HCT116 (cell line): ENCODE measurements around the gene LAMB4. TPM values are rescaled to one million over a fixed set of nuclear protein-coding genes. Genes with fewer than 3 reads are reported as not detected.

Experiments
- ATAC-seq: fragments of 200-7000 bp; cut with Tn5 transposase; 2 replicates; pipeline ENCODE4 v1.9.1; 2020; ENCODE audit warnings: mild to moderate bottlenecking, moderate library complexity
- BruUV-seq: library from RNA; stranded (reverse); fragments of 400-500 nt; replicated peaks from 2 replicates; lab custom pipeline; 2021; lab: Mats Ljungman, UMichigan
- CTCF ChIA-PET: fragments of 300-600 bp; sonication (Branson Sonifier 250); formaldehyde crosslinking; loops from one replicate; lab custom pipeline; 2021; ENCODE audit warnings: antibody characterized with exemption; lab: Charles Lee
- POLR2A ChIA-PET: fragments of 300-600, 350-600 bp; sonication (Branson Sonifier 250); formaldehyde crosslinking; loops from one replicate; lab custom pipeline; 2021; ENCODE audit warnings: antibody characterized with exemption; lab: Charles Lee
- RAD21 ChIA-PET, 2 experiments: fragments of 300-600 bp; sonication (Branson Sonifier 250); formaldehyde crosslinking; loops; one replicate each; lab custom pipeline; 2023; ENCODE audit warnings: low total read pairs in 2 of 2; ENCODE audit not compliant: uncharacterized antibody in 2 of 2, unreplicated experiment in 2 of 2, low non-redundant PET in 1 of 2; lab: Charles Lee
- DNase-seq: peaks from one replicate; pipeline ENCODE4 v3.0.0-alpha.2; 2010; ENCODE audit warnings: low read depth, low spot score
- H2AFZ ChIP-seq: fragments of 200-600 bp; shearing (Covaris generic), sonication (generic); 2 replicates; pipeline ENCODE4 v1.6.1; 2017; ENCODE audit warnings: low read depth, mixed run types, mixed read lengths, antibody characterized with exemption, low read length; ENCODE audit not compliant: poor library complexity, severe bottlenecking
- H3K27ac ChIP-seq: 2 replicates; pipeline ENCODE4 v1.5.1; 2012; ENCODE audit warnings: low read depth, low read length
- H3K27me3 ChIP-seq: fragments of 200-600 bp; sonication (generic); 2 replicates; pipeline ENCODE4 v1.6.1; 2016; ENCODE audit warnings: mixed run types, low read length, mixed read lengths; ENCODE audit not compliant: insufficient read depth
- H3K36me3 ChIP-seq, 2 experiments: fragments of 200-500 bp in 1 of 2; fragments of 200-600 bp in 1 of 2; sonication (Bioruptor generic) in 1 of 2; sonication (generic) in 1 of 2; 2 replicates each; pipeline versions ENCODE4 v1.5.1 to v1.6.1; 2014 to 2016; ENCODE audit warnings: low read length in 2 of 2, inconsistent platforms in 1 of 2, mixed read lengths in 1 of 2, mixed run types in 1 of 2; ENCODE audit not compliant: insufficient read depth in 2 of 2, control insufficient read depth in 1 of 2
- H3K4me1 ChIP-seq, 2 experiments: fragments of 200-600 bp in 1 of 2; sonication (generic) in 1 of 2; 2 replicates each; pipeline versions ENCODE4 v1.5.1 to v1.6.1; 2012 to 2017; ENCODE audit warnings: low read length in 2 of 2, inconsistent platforms in 1 of 2, mild to moderate bottlenecking in 1 of 2, mixed read lengths in 1 of 2, mixed run types in 1 of 2, moderate library complexity in 1 of 2; ENCODE audit not compliant: insufficient read depth in 2 of 2, control insufficient read depth in 1 of 2
- H3K4me2 ChIP-seq: fragments of 200-600 bp; sonication (generic); 2 replicates; pipeline ENCODE4 v1.6.1; 2017; ENCODE audit warnings: mixed run types, low read length, mixed read lengths
- H3K4me3 ChIP-seq, 2 experiments: fragments of 200-600 bp in 1 of 2; sonication (generic) in 1 of 2; replicated peaks in 1 of 2; 2 replicates each; pipeline ENCODE4 v1.5.1; 2011 to 2016; ENCODE audit warnings: low read length in 2 of 2, control low read depth in 1 of 2, low read depth in 1 of 2, mild to moderate bottlenecking in 1 of 2, mixed read lengths in 1 of 2, mixed run types in 1 of 2
- H3K79me2 ChIP-seq: fragments of 200-600 bp; sonication (generic); 2 replicates; pipeline ENCODE4 v1.6.1; 2017; ENCODE audit warnings: mild to moderate bottlenecking, mixed run types, low read length, moderate library complexity, mixed read lengths; ENCODE audit not compliant: insufficient read depth
- H3K9ac ChIP-seq: fragments of 200-600 bp; sonication (generic); 2 replicates; pipeline ENCODE4 v1.6.1; 2016; ENCODE audit warnings: low read length, mixed read lengths
- H3K9me2 ChIP-seq: fragments of 200-600 bp; sonication (generic), shearing (Covaris generic); 2 replicates; pipeline ENCODE4 v1.6.1; 2017; ENCODE audit warnings: mixed run types, mild to moderate bottlenecking, moderate library complexity; ENCODE audit not compliant: insufficient read depth
- H3K9me3 ChIP-seq, 2 experiments: fragments of 200-500 bp in 1 of 2; fragments of 200-600 bp in 1 of 2; sonication (Bioruptor generic) in 1 of 2; sonication (generic) in 1 of 2; 2 replicates each; pipeline ENCODE4 v1.6.1; 2014 to 2017; ENCODE audit warnings: low read length in 2 of 2, mixed read lengths in 2 of 2, inconsistent platforms in 1 of 2, low read depth in 1 of 2, mild to moderate bottlenecking in 1 of 2, mixed run types in 1 of 2, moderate library complexity in 1 of 2; ENCODE audit not compliant: control insufficient read depth in 1 of 2, insufficient read depth in 1 of 2
- H4K20me1 ChIP-seq: fragments of 200-600 bp; sonication (generic), shearing (Covaris generic); 2 replicates; pipeline ENCODE4 v1.6.1; 2017; ENCODE audit warnings: mixed run types, mild to moderate bottlenecking, moderate library complexity; ENCODE audit not compliant: insufficient read depth
- CBX3 ChIP-seq: IDR thresholded peaks from 2 replicates; pipeline ENCODE4 v1.6.1; 2012; ENCODE audit warnings: low read depth
- ELF1 ChIP-seq: IDR thresholded peaks from 2 replicates; pipeline ENCODE4 v1.6.1; 2012; ENCODE audit warnings: low read depth, borderline replicate concordance
- EZH2 ChIP-seq: fragments of 200-600 bp; sonication (generic); IDR thresholded peaks from 2 replicates; pipeline ENCODE4 v1.6.1; 2017; ENCODE audit warnings: antibody characterized with exemption, mixed run types
- EZH2phosphoT487 ChIP-seq: fragments of 200-600 bp; IDR thresholded peaks from 2 replicates; pipeline ENCODE4 v1.6.1; 2018; ENCODE audit warnings: antibody characterized with exemption, borderline replicate concordance
- FOSL1 ChIP-seq: IDR thresholded peaks from 2 replicates; pipeline ENCODE4 v1.6.1; 2012; ENCODE audit warnings: low read depth
- JUND ChIP-seq: IDR thresholded peaks from 2 replicates; pipeline ENCODE4 v1.6.1; 2012
- SIN3A ChIP-seq: IDR thresholded peaks from 2 replicates; pipeline ENCODE4 v1.6.1; 2012; ENCODE audit warnings: low read depth
- SRF ChIP-seq: IDR thresholded peaks from 2 replicates; pipeline ENCODE4 v1.6.1; 2012; ENCODE audit warnings: low read depth
- ZFX ChIP-seq: fragments of 450-650 bp; IDR thresholded peaks from 2 replicates; pipeline ENCODE4 v1.6.1; 2017
- intact Hi-C: fragments of 100-400 bp; cut with micrococcal nuclease; formaldehyde crosslinking; loops from 2 replicates; pipeline ENCODE4 v1.10.0; 2022
- total RNA-seq: library from RNA; stranded (reverse); gene quantifications from one replicate; pipeline ENCODE4 v1.2.1, GENCODE V29; 2021; ENCODE audit not compliant: unreplicated experiment
- TF ChIP-seq, protein P1 (sequence below): IDR thresholded peaks from 2 replicates; pipeline ENCODE4 v1.6.1; 2012
- TF ChIP-seq, protein P2 (sequence below): IDR thresholded peaks from 2 replicates; pipeline ENCODE4 v1.6.1; 2012; ENCODE audit warnings: low read depth
- TF ChIP-seq, protein P3 (sequence below), 3 experiments: fragments of 200-600 bp in 1 of 3; sonication (generic) in 1 of 3; IDR thresholded peaks in 2 of 3; conservative IDR thresholded peaks in 1 of 3; 2 replicates each; pipeline ENCODE4 v1.5.1; 2012 to 2017; ENCODE audit warnings: low read depth in 2 of 3, low read length in 2 of 3, antibody characterized with exemption in 1 of 3, borderline replicate concordance in 1 of 3, control low read depth in 1 of 3, mild to moderate bottlenecking in 1 of 3, mixed read lengths in 1 of 3, mixed run types in 1 of 3, moderate library complexity in 1 of 3; ENCODE audit not compliant: insufficient read depth in 1 of 3
- TF ChIP-seq, protein P4 (sequence below): IDR thresholded peaks from 2 replicates; pipeline ENCODE4 v1.6.1; 2011; ENCODE audit warnings: mild to moderate bottlenecking, low read length, moderate library complexity; ENCODE audit not compliant: insufficient replicate concordance; ENCODE audit errors: extremely low read depth

Gene LAMB4
- total RNA-seq, 1 experiment from 2014 or later, result not detected

DNA sequence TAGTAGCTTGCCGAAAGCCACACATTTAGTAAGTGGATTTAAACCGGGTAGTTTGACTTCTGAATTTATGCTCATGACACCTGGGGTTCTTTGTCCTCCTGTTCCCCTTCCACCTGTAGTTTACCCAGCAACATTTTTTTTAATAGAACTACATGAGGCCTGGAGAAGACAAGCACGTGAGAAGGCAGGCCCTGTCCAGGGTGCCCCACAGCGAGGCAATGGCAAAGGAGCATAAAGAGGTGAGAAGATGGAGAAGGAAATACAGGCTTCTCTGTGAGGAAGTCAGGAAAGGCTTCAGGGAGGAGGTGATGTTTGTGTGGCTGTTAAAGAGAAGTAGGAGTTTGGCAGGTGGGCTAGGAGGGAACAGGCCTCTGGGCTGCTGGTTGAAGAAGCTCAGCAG is 76.9 kb downstream of the LAMB4 start:
- H3K4me2 ChIP-seq, result no peak overlapping the region
- no peak overlapping the region for H3K9ac ChIP-seq
- TF ChIP-seq, protein P1, sequence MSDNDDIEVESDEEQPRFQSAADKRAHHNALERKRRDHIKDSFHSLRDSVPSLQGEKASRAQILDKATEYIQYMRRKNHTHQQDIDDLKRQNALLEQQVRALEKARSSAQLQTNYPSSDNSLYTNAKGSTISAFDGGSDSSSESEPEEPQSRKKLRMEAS, result no peak
- TF ChIP-seq CBX3 (no peak), ELF1 (no peak), SIN3A (no peak), JUND (no peak), SRF (no peak), EZH2 (no peak), EZH2phosphoT487 (no peak), FOSL1 (no peak), ZFX (no peak)
- TF ChIP-seq, protein P2, sequence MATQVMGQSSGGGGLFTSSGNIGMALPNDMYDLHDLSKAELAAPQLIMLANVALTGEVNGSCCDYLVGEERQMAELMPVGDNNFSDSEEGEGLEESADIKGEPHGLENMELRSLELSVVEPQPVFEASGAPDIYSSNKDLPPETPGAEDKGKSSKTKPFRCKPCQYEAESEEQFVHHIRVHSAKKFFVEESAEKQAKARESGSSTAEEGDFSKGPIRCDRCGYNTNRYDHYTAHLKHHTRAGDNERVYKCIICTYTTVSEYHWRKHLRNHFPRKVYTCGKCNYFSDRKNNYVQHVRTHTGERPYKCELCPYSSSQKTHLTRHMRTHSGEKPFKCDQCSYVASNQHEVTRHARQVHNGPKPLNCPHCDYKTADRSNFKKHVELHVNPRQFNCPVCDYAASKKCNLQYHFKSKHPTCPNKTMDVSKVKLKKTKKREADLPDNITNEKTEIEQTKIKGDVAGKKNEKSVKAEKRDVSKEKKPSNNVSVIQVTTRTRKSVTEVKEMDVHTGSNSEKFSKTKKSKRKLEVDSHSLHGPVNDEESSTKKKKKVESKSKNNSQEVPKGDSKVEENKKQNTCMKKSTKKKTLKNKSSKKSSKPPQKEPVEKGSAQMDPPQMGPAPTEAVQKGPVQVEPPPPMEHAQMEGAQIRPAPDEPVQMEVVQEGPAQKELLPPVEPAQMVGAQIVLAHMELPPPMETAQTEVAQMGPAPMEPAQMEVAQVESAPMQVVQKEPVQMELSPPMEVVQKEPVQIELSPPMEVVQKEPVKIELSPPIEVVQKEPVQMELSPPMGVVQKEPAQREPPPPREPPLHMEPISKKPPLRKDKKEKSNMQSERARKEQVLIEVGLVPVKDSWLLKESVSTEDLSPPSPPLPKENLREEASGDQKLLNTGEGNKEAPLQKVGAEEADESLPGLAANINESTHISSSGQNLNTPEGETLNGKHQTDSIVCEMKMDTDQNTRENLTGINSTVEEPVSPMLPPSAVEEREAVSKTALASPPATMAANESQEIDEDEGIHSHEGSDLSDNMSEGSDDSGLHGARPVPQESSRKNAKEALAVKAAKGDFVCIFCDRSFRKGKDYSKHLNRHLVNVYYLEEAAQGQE, result no peak
- TF ChIP-seq, protein P3, sequence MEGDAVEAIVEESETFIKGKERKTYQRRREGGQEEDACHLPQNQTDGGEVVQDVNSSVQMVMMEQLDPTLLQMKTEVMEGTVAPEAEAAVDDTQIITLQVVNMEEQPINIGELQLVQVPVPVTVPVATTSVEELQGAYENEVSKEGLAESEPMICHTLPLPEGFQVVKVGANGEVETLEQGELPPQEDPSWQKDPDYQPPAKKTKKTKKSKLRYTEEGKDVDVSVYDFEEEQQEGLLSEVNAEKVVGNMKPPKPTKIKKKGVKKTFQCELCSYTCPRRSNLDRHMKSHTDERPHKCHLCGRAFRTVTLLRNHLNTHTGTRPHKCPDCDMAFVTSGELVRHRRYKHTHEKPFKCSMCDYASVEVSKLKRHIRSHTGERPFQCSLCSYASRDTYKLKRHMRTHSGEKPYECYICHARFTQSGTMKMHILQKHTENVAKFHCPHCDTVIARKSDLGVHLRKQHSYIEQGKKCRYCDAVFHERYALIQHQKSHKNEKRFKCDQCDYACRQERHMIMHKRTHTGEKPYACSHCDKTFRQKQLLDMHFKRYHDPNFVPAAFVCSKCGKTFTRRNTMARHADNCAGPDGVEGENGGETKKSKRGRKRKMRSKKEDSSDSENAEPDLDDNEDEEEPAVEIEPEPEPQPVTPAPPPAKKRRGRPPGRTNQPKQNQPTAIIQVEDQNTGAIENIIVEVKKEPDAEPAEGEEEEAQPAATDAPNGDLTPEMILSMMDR (IDR thresholded peaks at IDR 0.05 in 2 of 3, conservative IDR thresholded peaks at IDR 0.05 in 1 of 3; ENCODE audit: borderline replicate concordance in 1 of 3, insufficient read depth in 1 of 3, low read depth in 2 of 3, low read length in 2 of 3), result no peak
- TF ChIP-seq, protein P4, sequence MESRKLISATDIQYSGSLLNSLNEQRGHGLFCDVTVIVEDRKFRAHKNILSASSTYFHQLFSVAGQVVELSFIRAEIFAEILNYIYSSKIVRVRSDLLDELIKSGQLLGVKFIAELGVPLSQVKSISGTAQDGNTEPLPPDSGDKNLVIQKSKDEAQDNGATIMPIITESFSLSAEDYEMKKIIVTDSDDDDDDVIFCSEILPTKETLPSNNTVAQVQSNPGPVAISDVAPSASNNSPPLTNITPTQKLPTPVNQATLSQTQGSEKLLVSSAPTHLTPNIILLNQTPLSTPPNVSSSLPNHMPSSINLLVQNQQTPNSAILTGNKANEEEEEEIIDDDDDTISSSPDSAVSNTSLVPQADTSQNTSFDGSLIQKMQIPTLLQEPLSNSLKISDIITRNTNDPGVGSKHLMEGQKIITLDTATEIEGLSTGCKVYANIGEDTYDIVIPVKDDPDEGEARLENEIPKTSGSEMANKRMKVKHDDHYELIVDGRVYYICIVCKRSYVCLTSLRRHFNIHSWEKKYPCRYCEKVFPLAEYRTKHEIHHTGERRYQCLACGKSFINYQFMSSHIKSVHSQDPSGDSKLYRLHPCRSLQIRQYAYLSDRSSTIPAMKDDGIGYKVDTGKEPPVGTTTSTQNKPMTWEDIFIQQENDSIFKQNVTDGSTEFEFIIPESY, result no peak
- no TSS peak for BruUV-seq
- H3K9me2 ChIP-seq, result no peaks in the 10 kb centered on the region
- no peak overlapping the region for H3K4me3 ChIP-seq
- ChIA-PET CTCF (no interaction called here), POLR2A (no interaction called here), RAD21 (no interaction called here)
- no peaks in the 10 kb centered on the region for H3K9me3 ChIP-seq
- ATAC-seq (no peak), DNase-seq (no peak)
- H3K27me3 ChIP-seq, result no peaks in the 10 kb centered on the region
- intact Hi-C loops, result no loop called here
- H3K36me3 ChIP-seq, result no peaks in the 10 kb centered on the region
- H3K27ac ChIP-seq, result no peak overlapping the region
- H2AFZ ChIP-seq, result no peak overlapping the region
- no peaks in the 10 kb centered on the region for H3K4me1 ChIP-seq
- no peaks in the 10 kb centered on the region for H4K20me1 ChIP-seq
- H3K79me2 ChIP-seq, result no peaks in the 10 kb centered on the region
